H1 (cell line): ENCODE results near the gene KRTAP19-6. TPM values are rescaled to one million over a fixed set of nuclear protein-coding genes. Genes with fewer than 3 reads are reported as not detected.

Source experiments
- CTCF ChIA-PET: fragments of 300-600 bp; sonication (Branson Sonifier 250); formaldehyde crosslinking; loops from one replicate; lab custom pipeline; 2021; ENCODE audit not compliant: partially characterized antibody; lab: Charles Lee
- POLR2A ChIA-PET: fragments of 300-600 bp; sonication (Branson Sonifier 250); formaldehyde crosslinking; loops from one replicate; lab custom pipeline; 2021; ENCODE audit warnings: inconsistent platforms; ENCODE audit not compliant: partially characterized antibody; lab: Charles Lee
- DNase-seq, 2 experiments: peaks; one replicate each; pipeline versions ENCODE4 v3.0.0 to v3.0.0-alpha.2; 2010 to 2022; ENCODE audit warnings: low spot score in 2 of 2, low read depth in 1 of 2, mixed read lengths in 1 of 2
- FAIRE-seq: peaks from 2 replicates; lab custom pipeline; 2011; peaks lifted over from hg19 to GRCh38; lab: Jason Lieb, UNC
- H2AFZ ChIP-seq: 2 replicates; pipeline ENCODE4 v1.8.1; 2012; ENCODE audit warnings: low read length, inconsistent platforms
- H2AK5ac ChIP-seq: 2 replicates; pipeline ENCODE4 v1.6.1; 2013; ENCODE audit warnings: low read depth, low read length
- H2BK120ac ChIP-seq: replicated peaks from 2 replicates; pipeline ENCODE3; 2013; ENCODE audit warnings: low read depth, low read length, inconsistent platforms
- H2BK12ac ChIP-seq: 2 replicates; pipeline ENCODE4 v1.6.1; 2013; ENCODE audit warnings: low read depth, low read length
- H2BK15ac ChIP-seq: 2 replicates; pipeline ENCODE4 v1.6.1; 2013; ENCODE audit warnings: low read length
- H2BK20ac ChIP-seq: 2 replicates; pipeline ENCODE4 v1.6.1; 2013; ENCODE audit warnings: low read length
- H2BK5ac ChIP-seq: 2 replicates; pipeline ENCODE4 v1.6.1; 2013; ENCODE audit warnings: low read depth, low read length
- H3K14ac ChIP-seq: 2 replicates; pipeline ENCODE4 v1.6.1; 2013; ENCODE audit warnings: inconsistent platforms; ENCODE audit not compliant: insufficient read length
- H3K18ac ChIP-seq: 2 replicates; pipeline ENCODE4 v1.6.1; 2013; ENCODE audit warnings: low read length; ENCODE audit errors: extremely low read depth
- H3K23ac ChIP-seq: 2 replicates; pipeline ENCODE4 v1.6.1; 2013; ENCODE audit warnings: inconsistent platforms; ENCODE audit not compliant: insufficient read length
- H3K23me2 ChIP-seq: 2 replicates; pipeline ENCODE4 v1.6.1; 2013; ENCODE audit warnings: low read depth, low read length
- H3K27ac ChIP-seq: 2 replicates; pipeline ENCODE4 v1.6.1; 2011; ENCODE audit warnings: low read depth, low read length, inconsistent platforms
- H3K27me3 ChIP-seq, 4 experiments: replicated peaks in 1 of 4; 1 replicate in 1 of 4; 2 replicates in 3 of 4; pipeline versions ENCODE4 v1.6.1 to v1.8.1; 2011 to 2013; ENCODE audit warnings: low read length in 3 of 4, mild to moderate bottlenecking in 3 of 4, inconsistent platforms in 2 of 4, mixed read lengths in 2 of 4, moderate library complexity in 1 of 4; ENCODE audit not compliant: control insufficient read depth in 3 of 4, insufficient read depth in 3 of 4; ENCODE audit errors: extremely low read depth in 1 of 4
- H3K36me3 ChIP-seq, 4 experiments: 2 replicates each; pipeline versions ENCODE4 v1.6.1 to v1.8.1; 2011 to 2013; ENCODE audit warnings: mild to moderate bottlenecking in 4 of 4, low read length in 3 of 4, moderate library complexity in 2 of 4, control low read depth in 1 of 4, inconsistent platforms in 1 of 4; ENCODE audit not compliant: insufficient read depth in 4 of 4, control insufficient read depth in 2 of 4
- H3K4ac ChIP-seq: replicated peaks from 2 replicates; pipeline ENCODE3; 2013; ENCODE audit warnings: low read length, low read depth, mixed read lengths, inconsistent platforms; ENCODE audit not compliant: insufficient read length
- H3K4me1 ChIP-seq, 4 experiments: replicated peaks in 1 of 4; 1 replicate in 1 of 4; 2 replicates in 3 of 4; pipeline versions ENCODE4 v1.6.1 to v1.8.1; 2011 to 2013; ENCODE audit warnings: low read length in 3 of 4, inconsistent platforms in 2 of 4, mixed read lengths in 1 of 4; ENCODE audit not compliant: insufficient read depth in 4 of 4, control insufficient read depth in 3 of 4
- H3K4me2 ChIP-seq, 2 experiments: 2 replicates each; pipeline versions ENCODE4 v1.6.1 to v1.8.1; 2011 to 2013; ENCODE audit warnings: low read depth in 2 of 2, low read length in 2 of 2, control low read depth in 1 of 2, inconsistent platforms in 1 of 2, mild to moderate bottlenecking in 1 of 2; ENCODE audit not compliant: insufficient read depth in 1 of 2
- H3K4me3 ChIP-seq, 4 experiments: fragments of 200-600, 300-600 bp in 1 of 4; sonication (generic), shearing (Covaris generic), sonication (Bioruptor Twin) in 1 of 4; 2 replicates each; pipeline versions ENCODE4 v1.5.1 to v1.8.1; 2011 to 2016; ENCODE audit warnings: low read length in 4 of 4, low read depth in 3 of 4, control low read depth in 2 of 4, inconsistent platforms in 2 of 4, mild to moderate bottlenecking in 2 of 4, mixed read lengths in 1 of 4, moderate library complexity in 1 of 4; ENCODE audit not compliant: insufficient read depth in 2 of 4; ENCODE audit errors: extremely low read depth in 1 of 4
- H3K56ac ChIP-seq: replicated peaks from 2 replicates; pipeline ENCODE3; 2013; ENCODE audit warnings: low read depth, mild to moderate bottlenecking, mixed read lengths, low read length, inconsistent platforms; ENCODE audit not compliant: insufficient read length
- H3K79me1 ChIP-seq: 2 replicates; pipeline ENCODE4 v1.6.1; 2013; ENCODE audit warnings: low read depth, low read length, control low read depth
- H3K79me2 ChIP-seq, 2 experiments: 2 replicates each; pipeline versions ENCODE4 v1.6.1 to v1.8.1; 2012 to 2013; ENCODE audit warnings: low read length in 2 of 2, mild to moderate bottlenecking in 2 of 2, inconsistent platforms in 1 of 2; ENCODE audit not compliant: insufficient read depth in 2 of 2, control insufficient read depth in 1 of 2
- H3K9ac ChIP-seq, 4 experiments: replicated peaks in 1 of 4; 1 replicate in 1 of 4; 2 replicates in 3 of 4; pipeline versions ENCODE4 v1.6.1 to v1.8.1; 2011 to 2013; ENCODE audit warnings: low read depth in 3 of 4, low read length in 3 of 4, control low read depth in 2 of 4, mild to moderate bottlenecking in 2 of 4, moderate library complexity in 2 of 4, inconsistent platforms in 1 of 4; ENCODE audit errors: extremely low read depth in 1 of 4
- H3K9me3 ChIP-seq, 2 experiments: 2 replicates each; pipeline versions ENCODE4 v1.6.1 to v1.8.1; 2012 to 2013; ENCODE audit warnings: mild to moderate bottlenecking in 2 of 2, moderate library complexity in 2 of 2, control low read depth in 1 of 2, inconsistent platforms in 1 of 2, low read depth in 1 of 2, low read length in 1 of 2, mixed read lengths in 1 of 2; ENCODE audit not compliant: insufficient read depth in 2 of 2
- H4K20me1 ChIP-seq, 2 experiments: replicated peaks in 1 of 2; 2 replicates each; pipeline versions ENCODE3 to v1.8.1; 2011 to 2013; ENCODE audit warnings: inconsistent platforms in 2 of 2, low read length in 2 of 2, mild to moderate bottlenecking in 1 of 2; ENCODE audit not compliant: insufficient read depth in 2 of 2, control insufficient read depth in 1 of 2
- H4K5ac ChIP-seq: 2 replicates; pipeline ENCODE4 v1.6.1; 2013; ENCODE audit warnings: low read length, low read depth, mixed read lengths, inconsistent platforms; ENCODE audit not compliant: insufficient read length
- H4K8ac ChIP-seq: 2 replicates; pipeline ENCODE4 v1.8.0; 2013; ENCODE audit warnings: mild to moderate bottlenecking, moderate library complexity, low read length, inconsistent platforms; ENCODE audit not compliant: insufficient read depth; ENCODE audit errors: extremely low read depth
- H4K91ac ChIP-seq: replicated peaks from 2 replicates; pipeline ENCODE3; 2013; ENCODE audit warnings: low read length, mixed read lengths, inconsistent platforms; ENCODE audit not compliant: insufficient read length
- BACH1 ChIP-seq: IDR thresholded peaks from 2 replicates; pipeline ENCODE4 v1.6.1; 2012; ENCODE audit warnings: low read length, improper control_type of control experiment
- CREB1 ChIP-seq: IDR thresholded peaks from 2 replicates; pipeline ENCODE4 v1.6.1; 2012; ENCODE audit warnings: inconsistent platforms
- EGR1 ChIP-seq: IDR thresholded peaks from 2 replicates; pipeline ENCODE4 v1.6.1; 2011; ENCODE audit warnings: low read depth, low read length, borderline replicate concordance
- EP300 ChIP-seq, 2 experiments: IDR thresholded peaks; 1 replicate in 1 of 2; 2 replicates in 1 of 2; pipeline ENCODE4 v1.6.1; 2011 to 2012; ENCODE audit warnings: low read depth in 2 of 2, low read length in 2 of 2, mild to moderate bottlenecking in 2 of 2, borderline replicate concordance in 1 of 2, inconsistent platforms in 1 of 2, moderate library complexity in 1 of 2
- NRF1 ChIP-seq: IDR thresholded peaks from 2 replicates; pipeline ENCODE4 v1.6.1; 2011; ENCODE audit warnings: mild to moderate bottlenecking, low read depth, low read length, improper control_type of control experiment
- POLR2AphosphoS5 ChIP-seq: IDR thresholded peaks from 2 replicates; pipeline ENCODE4 v1.6.1; 2011; ENCODE audit warnings: low read depth, low read length
- SIN3A ChIP-seq, 2 experiments: IDR thresholded peaks in 1 of 2; conservative IDR thresholded peaks in 1 of 2; 2 replicates each; pipeline ENCODE4 v1.6.1; 2011 to 2012; ENCODE audit warnings: low read length in 2 of 2, improper control_type of control experiment in 1 of 2, low read depth in 1 of 2, mild to moderate bottlenecking in 1 of 2
- SUZ12 ChIP-seq: fragments of 200-600 bp; sonication (generic); IDR thresholded peaks from 2 replicates; pipeline ENCODE4 v1.6.1; 2012; ENCODE audit warnings: mild to moderate bottlenecking, inconsistent platforms, low read length, moderate library complexity, mixed read lengths
- TBP ChIP-seq: IDR thresholded peaks from 2 replicates; pipeline ENCODE4 v1.6.1; 2011; ENCODE audit warnings: low read depth, low read length, improper control_type of control experiment
- ZNF274 ChIP-seq: IDR thresholded peaks from 2 replicates; pipeline ENCODE4 v1.7.0; 2012; ENCODE audit warnings: low read length, borderline replicate concordance; ENCODE audit errors: extremely low read depth
- WGBS, 2 experiments: shearing (Covaris generic) in 1 of 2; methylation state at CpG; one replicate each; pipeline versions ENCODE4 v1.1.6 to v1.1.7; 2013 to 2015; ENCODE audit warnings: low lambda C conversion rate in 2 of 2, mixed read lengths in 2 of 2, inconsistent platforms in 1 of 2, low coverage in 1 of 2, missing lambda C conversion rate in 1 of 2; ENCODE audit not compliant: insufficient replicate concordance in 2 of 2, insufficient coverage in 1 of 2, insufficient read length in 1 of 2; ENCODE audit errors: extremely low coverage in 1 of 2, missing lambda C conversion rate in 1 of 2; 5-methylcytosine and 5-hydroxymethylcytosine counted together
- polyA plus RNA-seq, 7 experiments: library from polyadenylated mRNA; depleted of rRNA in 3 of 7; stranded (reverse) in 5 of 7; unstranded in 2 of 7; fragments of >200 nt in 5 of 7; fragments of 200-250 nt in 2 of 7; gene quantifications; 1 replicate in 5 of 7; 2 replicates in 1 of 7; 4 replicates in 1 of 7; pipeline versions ENCODE4 v1.2.1 to v1.2.3, GENCODE V29; 2011 to 2013; ENCODE audit warnings: missing spikeins in 2 of 7, mixed read lengths in 2 of 7
- total RNA-seq: library from RNA; stranded (reverse); fragmentation: NEBNext Ultra II Directional; extraction: Animal tissue kit (Norgen Biotek cat#: 25700); gene quantifications from 2 replicates; pipeline ENCODE4 v1.2.1, GENCODE V29; 2021
- TF ChIP-seq, protein P1 (sequence below), 3 experiments: IDR thresholded peaks; 1 replicate in 2 of 3; 2 replicates in 1 of 3; pipeline versions ENCODE4 v1.5.1 to v1.6.1; 2011; ENCODE audit warnings: low read length in 3 of 3, mild to moderate bottlenecking in 3 of 3, inconsistent platforms in 2 of 3, low read depth in 1 of 3, moderate library complexity in 1 of 3; ENCODE audit not compliant: insufficient read depth in 1 of 3; ENCODE audit errors: control extremely low read depth in 1 of 3

Gene KRTAP19-6
- total and polyA plus RNA-seq, 2 of the 8 experiments (the other 6 are each of a cell fraction or from before 2014, with no cell fraction given): not detected

DNA sequence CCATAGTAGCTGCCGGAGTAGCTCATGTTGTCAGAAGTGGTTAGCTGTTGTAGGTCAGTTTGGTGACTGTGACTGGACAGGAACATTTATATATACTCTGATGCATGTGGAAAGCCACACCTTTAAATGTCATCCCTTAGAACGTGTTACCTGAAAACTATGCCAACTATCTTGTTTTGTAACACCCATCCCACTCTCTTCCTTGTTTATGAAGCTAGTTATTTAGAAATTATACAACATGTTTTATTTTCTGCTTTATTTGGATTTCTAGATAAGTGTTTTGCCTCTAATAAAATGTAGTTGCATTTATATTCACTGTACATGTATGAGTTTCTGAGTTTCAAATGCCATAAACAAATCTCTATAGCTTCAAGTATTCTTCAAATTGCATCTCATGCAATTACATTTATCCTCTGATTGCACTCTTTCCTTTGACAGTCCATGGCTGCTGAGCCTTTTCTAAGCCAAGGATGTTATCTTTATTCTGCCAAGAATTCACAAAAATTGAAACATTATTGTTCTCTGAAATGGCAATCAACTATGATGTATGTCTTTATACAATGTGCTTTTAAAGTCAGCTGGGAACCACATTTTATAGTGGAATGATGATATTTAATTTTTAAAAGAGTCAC, 19.7 kb upstream of the KRTAP19-6 start, which contains the start of gene KRTAP19-7:
Gene KRTAP19-7, minus strand, starts transcription at position 51 of the 632 bp plus-strand sequence. Its CDS starts 25 bp downstream, at position 26.
- Histone ChIP-seq H3K9me3 (0 out of 4 replicates have a peak, but pooled peaks cover 0 to 4% of the 10 kb centered on the region in 2 experiments), H4K20me1 (no peaks in the 10 kb centered on the region), H3K36me3 (no peaks in the 10 kb centered on the region), H2BK120ac (no peak within 1 kb of the TSS), H3K4me2 (no peak within 1 kb of the TSS), H3K4me3 (no peak within 1 kb of the TSS), H2BK15ac (no peak within 1 kb of the TSS), H3K4ac (no peak within 1 kb of the TSS), H2BK20ac (no peak within 1 kb of the TSS), H2AK5ac (no peak within 1 kb of the TSS), H3K14ac (no peak within 1 kb of the TSS), H3K27ac (no peak within 1 kb of the TSS), H3K27me3 (no peaks in the 10 kb centered on the region), H3K23me2 (no peaks in the 10 kb centered on the region), H3K79me2 (no peaks in the 10 kb centered on the region), H3K79me1 (no peaks in the 10 kb centered on the region), H2BK5ac (no peak within 1 kb of the TSS), H3K18ac (no peak within 1 kb of the TSS), H3K56ac (no peak within 1 kb of the TSS), H4K8ac (no peak within 1 kb of the TSS), H3K23ac (no peak within 1 kb of the TSS), H4K91ac (no peak within 1 kb of the TSS), H3K9ac (no peak within 1 kb of the TSS), H2AFZ (no peak within 1 kb of the TSS), H3K4me1 (no peaks in the 10 kb centered on the region), H4K5ac (no peak within 1 kb of the TSS), H2BK12ac (no peak within 1 kb of the TSS)
- CTCF ChIA-PET: interaction anchor here (0.6 to 1.5 kb wide), 2 partner anchors 8 to 1485 kb away, joined by 3 to 4 read pairs; no protein-coding TSS in a partner anchor
- DNase-seq: no peak
- 90% methylated on average over 2 of the region's 2 CpGs; no CpG with 5 or more reads in 1 of the 2 experiments for WGBS, 2 experiments
- POLR2A ChIA-PET: no interaction called here
- FAIRE-seq: no peak
- TF ChIP-seq SUZ12: no peak
- no peak for TF ChIP-seq SIN3A (conservative IDR thresholded peaks at IDR 0.05 in 1 of 2, IDR thresholded peaks at IDR 0.05 in 1 of 2; ENCODE audit: low read depth in 1 of 2, low read length in 2 of 2)
- no peak for TF ChIP-seq CREB1
- TF ChIP-seq, protein P1, sequence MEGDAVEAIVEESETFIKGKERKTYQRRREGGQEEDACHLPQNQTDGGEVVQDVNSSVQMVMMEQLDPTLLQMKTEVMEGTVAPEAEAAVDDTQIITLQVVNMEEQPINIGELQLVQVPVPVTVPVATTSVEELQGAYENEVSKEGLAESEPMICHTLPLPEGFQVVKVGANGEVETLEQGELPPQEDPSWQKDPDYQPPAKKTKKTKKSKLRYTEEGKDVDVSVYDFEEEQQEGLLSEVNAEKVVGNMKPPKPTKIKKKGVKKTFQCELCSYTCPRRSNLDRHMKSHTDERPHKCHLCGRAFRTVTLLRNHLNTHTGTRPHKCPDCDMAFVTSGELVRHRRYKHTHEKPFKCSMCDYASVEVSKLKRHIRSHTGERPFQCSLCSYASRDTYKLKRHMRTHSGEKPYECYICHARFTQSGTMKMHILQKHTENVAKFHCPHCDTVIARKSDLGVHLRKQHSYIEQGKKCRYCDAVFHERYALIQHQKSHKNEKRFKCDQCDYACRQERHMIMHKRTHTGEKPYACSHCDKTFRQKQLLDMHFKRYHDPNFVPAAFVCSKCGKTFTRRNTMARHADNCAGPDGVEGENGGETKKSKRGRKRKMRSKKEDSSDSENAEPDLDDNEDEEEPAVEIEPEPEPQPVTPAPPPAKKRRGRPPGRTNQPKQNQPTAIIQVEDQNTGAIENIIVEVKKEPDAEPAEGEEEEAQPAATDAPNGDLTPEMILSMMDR (IDR thresholded peaks at IDR 0.05; ENCODE audit: control extremely low read depth in 1 of 3, insufficient read depth in 1 of 3, low read depth in 1 of 3, low read length in 3 of 3): no peak
- no peak for TF ChIP-seq NRF1
- no peak for TF ChIP-seq EP300 (IDR thresholded peaks at IDR 0.05; ENCODE audit: borderline replicate concordance in 1 of 2, low read depth in 2 of 2, low read length in 2 of 2)
- no peak for TF ChIP-seq POLR2AphosphoS5
- TF ChIP-seq ZNF274: no peak
- TF ChIP-seq EGR1: no peak
- TF ChIP-seq TBP: no peak
- TF ChIP-seq BACH1: no peak
